GM18498 (cell line): ENCODE results near the gene SRRM3.
A peak's percentile ranks its signal among the peaks of the same experiment; 100 is the strongest.
"Not testable (repeated sequence)": the region's sequence is repeated elsewhere in the genome, so short reads cannot be mapped to it uniquely, and the experiment has no call there.

Experiments
- ATAC-seq: cut with Tn5 transposase; IDR thresholded peaks from one replicate; pipeline ENCODE4 v1.9.1; 2021; ENCODE audit warnings: mild to moderate bottlenecking, moderate library complexity; ENCODE audit not compliant: unreplicated experiment

Gene SRRM3

GRCh38 chr7:76285604-76286374, 84.1 kb downstream of the SRRM3 start:
- ATAC-seq, result no peak

GRCh38 chr7:76286842-76287403, 85.2 kb downstream of the SRRM3 start:
- ATAC-seq, result no peak

- not testable (repeated sequence) for ATAC-seq
Measured at GRCh38 chr7:76290847-76291350, 89.2 kb downstream of the SRRM3 start.

GRCh38 chr7:76291351-76292212, 89.9 kb downstream of the SRRM3 start:
- ATAC-seq, result peak; percentile 73

- ATAC-seq, result no peak
Measured at GRCh38 chr7:76292213-76292573, 90.5 kb downstream of the SRRM3 start.

GRCh38 chr7:76292911-76293310, 91.2 kb downstream of the SRRM3 start:
- ATAC-seq, result not testable (repeated sequence)

GRCh38 chr7:76293407-76293901, 91.8 kb downstream of the SRRM3 start:
- no peak for ATAC-seq

GRCh38 chr7:76294344-76295024, 92.8 kb downstream of the SRRM3 start:
- ATAC-seq, result peak; percentile 43

GRCh38 chr7:76296743-76297740, 95.3 kb downstream of the SRRM3 start:
- ATAC-seq, result no peak

- ATAC-seq, result no peak
Measured at GRCh38 chr7:76300166-76300731, 98.6 kb downstream of the SRRM3 start.

- no peak for ATAC-seq
Measured at GRCh38 chr7:76301000-76301399, 99.3 kb downstream of the SRRM3 start.

GRCh38 chr7:76302347-76303201, 100.9 kb downstream of the SRRM3 start, which contains the start of gene HSPB1:
TSS of gene HSPB1 (plus strand) at chr7:76302673. CDS start at chr7:76302713, 40 bp downstream.
- ATAC-seq, result peak; percentile 67

GRCh38 chr7:76303202-76304147, 101.8 kb downstream of the SRRM3 start:
- ATAC-seq, result peak; percentile 40

GRCh38 chr7:76304888-76305375, 103.2 kb downstream of the SRRM3 start:
- ATAC-seq, result no peak

- not testable (repeated sequence) for ATAC-seq
Measured at GRCh38 chr7:76308874-76309273, 107.2 kb downstream of the SRRM3 start.

GRCh38 chr7:76309341-76310101, 107.8 kb downstream of the SRRM3 start:
- not testable (repeated sequence) for ATAC-seq
